Stimulated activated CD4-positive, alpha-beta T cell treated with anti-CD3 and anti-CD28 coated beads, Interleukin-15, amount 100 ng/mL, for 24 hours (primary cell): ENCODE data around the gene KRTAP10-4.
"Not testable (repeated sequence)": the region's sequence is repeated elsewhere in the genome, so short reads cannot be mapped to it uniquely, and the experiment has no call there.

ENCODE experiments used
- DNase-seq: peaks from one replicate; pipeline ENCODE4 v3.0.0-alpha.2; 2020

KRTAP10-4 gene

DNA sequence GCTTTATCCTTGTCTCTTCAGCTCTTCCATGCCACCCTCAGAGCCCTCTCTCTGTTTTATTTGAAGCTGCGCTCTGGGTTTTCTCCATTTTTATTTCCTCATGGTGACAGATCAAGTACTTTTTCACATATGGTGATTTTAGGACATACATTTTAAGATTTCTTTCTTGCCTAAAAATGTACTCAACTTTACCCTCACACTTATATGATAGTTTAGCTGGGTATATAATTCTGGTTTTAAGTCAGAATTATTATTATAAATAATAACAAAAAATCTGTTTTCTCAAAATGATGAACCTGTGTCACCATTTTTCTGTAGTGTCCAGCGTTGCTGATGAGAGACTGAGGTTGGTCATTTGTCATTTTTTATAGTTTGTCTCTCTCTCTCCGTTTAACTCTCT, 7.6 kb downstream of the KRTAP10-4 start:
- no peak for DNase-seq

DNA sequence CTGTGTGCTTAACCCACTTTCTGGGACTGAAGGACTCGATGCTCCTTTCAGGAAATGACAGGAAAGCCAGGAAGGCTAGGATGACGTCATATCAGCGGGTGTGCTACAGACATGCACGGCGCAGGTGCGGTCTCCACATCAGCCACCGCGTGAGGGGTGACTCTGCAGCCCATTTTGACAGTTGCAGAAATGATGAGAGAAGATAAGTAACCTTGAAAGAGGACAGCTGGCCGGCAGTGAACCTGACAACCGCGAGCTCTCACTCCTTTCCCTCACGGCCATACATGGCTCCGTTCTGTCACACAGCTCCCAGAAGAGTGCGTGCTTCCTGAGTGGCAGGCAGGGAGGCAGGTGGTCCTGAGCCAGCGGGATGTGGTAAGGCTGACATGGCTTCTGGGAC, 8.5 kb downstream of the KRTAP10-4 start:
- no peak for DNase-seq

DNA sequence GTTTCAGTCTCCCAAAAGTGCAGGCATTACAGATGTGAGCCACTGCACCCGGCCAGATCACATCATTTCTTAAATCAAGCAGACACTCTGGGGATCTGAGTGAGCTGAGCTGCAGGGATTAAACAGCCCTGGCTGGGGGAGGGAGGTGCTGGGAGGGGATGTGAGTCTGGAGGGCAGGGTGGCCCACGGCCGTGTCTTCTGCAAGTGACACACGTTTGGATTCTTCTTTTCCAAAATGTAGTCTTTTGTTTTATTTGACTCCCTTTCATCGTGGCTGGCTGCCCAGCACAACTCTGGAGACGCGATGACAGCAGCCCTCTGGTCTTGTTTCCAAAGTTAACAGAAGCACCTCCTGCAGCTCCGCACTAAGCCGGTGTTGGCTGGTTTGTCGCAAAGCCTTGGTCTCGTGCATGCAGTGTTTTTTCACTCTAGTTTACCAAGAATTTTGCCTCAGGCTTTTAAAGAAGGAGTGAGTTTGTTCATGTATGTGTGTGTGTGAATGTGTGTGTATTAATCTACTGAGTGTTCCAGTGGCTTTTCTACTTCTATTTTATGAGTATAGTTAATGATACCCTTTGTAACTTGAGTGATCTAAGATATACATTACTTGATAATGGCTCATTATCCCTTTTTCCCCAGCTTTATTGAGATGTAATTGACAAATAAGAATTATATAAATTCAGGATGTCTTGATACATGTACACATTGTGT, 9.7 kb downstream of the KRTAP10-4 start:
- no peak for DNase-seq

DNA sequence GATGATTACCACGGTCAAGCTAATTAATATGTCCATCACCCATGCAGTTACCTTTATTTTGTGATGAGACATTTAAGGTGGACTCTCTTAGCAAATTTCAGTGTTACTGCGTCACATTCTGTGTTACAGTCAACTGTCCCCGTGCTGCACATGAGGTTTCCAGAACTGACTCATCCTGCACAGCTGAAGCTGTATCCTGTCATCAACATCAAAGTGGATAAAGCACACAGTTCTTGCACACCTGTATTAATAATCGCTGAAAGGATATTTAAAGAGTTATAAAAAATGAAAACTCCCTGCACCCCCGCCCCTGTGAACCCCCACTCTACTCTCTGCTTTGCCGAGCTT, 10.2 kb downstream of the KRTAP10-4 start:
- DNase-seq: peak; percentile 36

DNA sequence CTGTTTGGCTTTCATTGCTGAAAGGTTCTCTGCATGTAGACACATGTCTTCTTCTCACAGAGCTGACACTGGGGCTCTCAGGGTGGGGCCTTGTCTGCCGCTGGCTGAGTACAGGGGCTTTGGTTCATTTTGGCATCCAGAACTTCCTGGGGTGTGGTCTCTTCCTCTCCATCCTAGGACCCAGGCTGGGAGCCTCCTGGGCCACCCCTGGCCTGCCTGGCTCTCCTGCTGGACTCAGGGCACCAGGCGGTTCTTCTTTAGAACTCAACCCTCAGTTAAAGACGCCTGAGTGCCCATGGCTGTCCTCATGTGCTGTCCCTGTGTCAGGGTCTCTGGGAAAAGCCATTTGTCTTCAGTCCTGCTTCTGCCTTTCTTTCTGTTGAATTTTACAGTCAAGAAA, 12.4 kb downstream of the KRTAP10-4 start:
- DNase-seq: no peak

DNA sequence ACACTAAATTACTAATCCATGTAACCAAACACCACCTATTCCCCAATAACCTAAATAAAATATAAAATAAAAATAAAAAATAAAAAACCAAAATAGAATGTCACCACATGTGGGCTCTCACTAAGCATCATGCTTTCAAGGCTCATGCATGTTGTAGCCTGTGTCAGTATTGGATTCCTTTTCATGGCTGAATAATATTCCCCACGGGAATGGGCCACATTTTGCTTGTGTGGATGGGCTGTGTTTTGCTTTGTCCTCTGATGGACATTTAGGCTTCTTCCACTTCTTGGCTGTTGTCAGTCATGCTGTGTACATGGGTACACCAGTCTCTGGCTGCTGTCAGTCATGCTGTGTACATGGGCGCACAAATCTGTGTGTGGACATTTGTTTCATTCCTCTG, 15.6 kb downstream of the KRTAP10-4 start:
- no peak for DNase-seq

DNA sequence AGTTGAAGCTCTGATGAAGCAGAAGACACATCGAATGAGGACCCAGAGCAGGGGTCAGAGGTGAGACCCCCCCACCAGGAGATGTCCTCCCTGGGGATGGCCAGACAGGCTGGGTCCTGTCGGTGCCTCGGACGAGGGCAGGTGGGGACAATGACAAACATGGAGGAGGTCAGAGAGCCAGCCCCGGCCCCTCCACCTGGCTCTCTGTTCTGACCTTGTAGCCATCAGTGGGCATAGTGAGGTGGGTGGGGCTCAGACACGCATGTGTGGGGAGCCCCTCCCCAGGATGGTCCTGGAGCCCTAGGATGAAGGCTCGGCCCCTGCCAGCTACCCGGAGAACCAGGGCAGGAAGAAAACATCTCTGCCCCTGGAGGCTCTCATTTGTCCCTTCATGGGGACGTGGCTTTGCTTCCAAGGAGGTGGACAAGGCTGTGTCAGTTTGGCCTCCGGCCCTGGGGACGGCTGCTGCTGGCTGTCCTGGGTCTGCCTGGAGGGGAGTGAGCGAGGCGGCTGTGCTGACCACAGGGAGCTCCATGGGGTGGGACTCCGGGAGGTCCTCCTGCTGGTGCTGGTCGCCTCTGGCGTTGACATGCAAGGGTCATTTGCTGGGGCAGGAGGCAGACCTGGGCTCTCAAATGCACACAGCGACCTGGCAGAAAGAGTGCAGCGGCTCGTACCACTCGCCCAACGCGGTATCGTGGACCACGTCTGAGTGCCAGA, 16.2 kb downstream of the KRTAP10-4 start:
- no peak for DNase-seq

DNA sequence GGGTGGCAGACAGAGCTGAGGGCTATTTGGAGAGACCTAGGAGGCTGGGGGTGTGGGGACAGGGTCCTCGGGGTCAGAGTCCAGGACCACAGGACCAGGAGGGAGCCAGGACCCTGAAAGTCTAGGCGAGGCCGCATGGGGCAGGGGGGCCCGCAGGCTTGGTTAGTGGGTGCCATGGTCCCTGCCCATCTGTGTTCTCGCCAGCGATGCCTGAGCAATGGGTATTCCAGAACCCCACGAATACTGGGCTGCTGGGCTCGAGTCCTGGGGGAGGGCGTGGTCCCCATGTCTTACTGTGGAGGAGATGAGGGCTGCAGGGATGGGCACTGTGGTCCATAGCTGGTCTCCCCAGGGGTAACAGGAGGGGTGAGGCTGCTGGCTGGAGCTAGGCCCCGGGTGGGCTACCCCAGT, 16.8 kb downstream of the KRTAP10-4 start:
- no peak for DNase-seq

DNA sequence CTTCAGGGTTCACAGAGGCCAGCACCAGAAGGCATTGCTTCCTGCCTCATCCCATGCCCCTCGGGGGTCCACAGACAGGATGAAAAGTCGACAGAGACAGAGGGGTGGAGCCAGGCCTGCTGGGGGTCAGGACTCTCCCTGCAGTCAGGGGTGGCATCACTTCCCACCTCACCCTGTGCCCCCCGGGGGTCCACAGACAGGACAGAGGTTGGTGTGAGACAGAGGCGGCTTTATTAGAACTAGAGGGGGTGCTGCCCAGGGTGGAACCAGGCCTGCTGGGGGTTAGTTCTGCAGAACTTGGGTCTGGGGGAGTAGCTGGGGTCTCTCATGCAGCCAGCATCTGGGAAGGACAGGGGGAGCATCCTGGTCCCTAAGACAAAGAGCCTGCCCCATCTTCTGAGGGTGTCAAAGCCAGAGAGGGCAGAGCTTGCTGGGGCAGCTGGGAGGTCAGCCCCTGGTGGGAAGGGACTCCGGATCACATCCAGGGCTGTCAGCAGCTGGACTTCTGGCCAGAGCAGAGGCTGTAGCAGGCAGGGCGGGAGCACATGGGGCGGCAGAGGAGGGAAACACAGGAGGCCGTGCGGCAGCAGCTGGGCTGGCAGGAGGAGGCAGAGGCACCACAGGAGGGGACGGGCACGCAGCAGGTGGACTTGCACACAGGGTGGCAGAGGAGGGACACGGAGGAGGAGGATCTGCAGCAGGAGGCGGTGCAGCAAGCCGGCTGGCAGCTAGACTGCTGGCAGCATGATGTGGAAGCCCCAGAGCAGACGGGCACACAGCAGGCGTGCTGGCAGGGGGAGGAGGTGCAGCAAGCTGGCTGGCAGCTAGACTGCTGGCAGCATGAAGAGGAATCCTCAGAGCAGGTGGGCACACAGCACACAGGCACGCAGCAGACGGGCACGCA, 17.6 kb downstream of the KRTAP10-4 start:
- not testable (repeated sequence) for DNase-seq

DNA sequence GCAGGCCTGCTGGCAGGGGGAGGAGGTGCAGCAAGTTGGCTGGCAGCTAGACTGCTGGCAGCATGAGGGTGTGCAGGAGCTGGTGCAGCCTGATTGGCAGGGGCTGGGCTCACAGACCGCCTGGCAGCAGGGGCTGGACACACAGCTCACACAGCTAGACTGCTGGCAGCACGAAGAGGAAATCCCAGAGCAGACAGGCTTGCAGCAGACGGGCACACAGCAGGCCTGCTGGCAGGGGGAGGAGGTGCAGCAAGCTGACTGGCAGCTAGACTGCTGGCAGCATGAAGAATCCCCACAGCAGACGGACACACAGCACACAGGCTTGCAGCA, 18.2 kb downstream of the KRTAP10-4 start:
- DNase-seq: not testable (repeated sequence)

DNA sequence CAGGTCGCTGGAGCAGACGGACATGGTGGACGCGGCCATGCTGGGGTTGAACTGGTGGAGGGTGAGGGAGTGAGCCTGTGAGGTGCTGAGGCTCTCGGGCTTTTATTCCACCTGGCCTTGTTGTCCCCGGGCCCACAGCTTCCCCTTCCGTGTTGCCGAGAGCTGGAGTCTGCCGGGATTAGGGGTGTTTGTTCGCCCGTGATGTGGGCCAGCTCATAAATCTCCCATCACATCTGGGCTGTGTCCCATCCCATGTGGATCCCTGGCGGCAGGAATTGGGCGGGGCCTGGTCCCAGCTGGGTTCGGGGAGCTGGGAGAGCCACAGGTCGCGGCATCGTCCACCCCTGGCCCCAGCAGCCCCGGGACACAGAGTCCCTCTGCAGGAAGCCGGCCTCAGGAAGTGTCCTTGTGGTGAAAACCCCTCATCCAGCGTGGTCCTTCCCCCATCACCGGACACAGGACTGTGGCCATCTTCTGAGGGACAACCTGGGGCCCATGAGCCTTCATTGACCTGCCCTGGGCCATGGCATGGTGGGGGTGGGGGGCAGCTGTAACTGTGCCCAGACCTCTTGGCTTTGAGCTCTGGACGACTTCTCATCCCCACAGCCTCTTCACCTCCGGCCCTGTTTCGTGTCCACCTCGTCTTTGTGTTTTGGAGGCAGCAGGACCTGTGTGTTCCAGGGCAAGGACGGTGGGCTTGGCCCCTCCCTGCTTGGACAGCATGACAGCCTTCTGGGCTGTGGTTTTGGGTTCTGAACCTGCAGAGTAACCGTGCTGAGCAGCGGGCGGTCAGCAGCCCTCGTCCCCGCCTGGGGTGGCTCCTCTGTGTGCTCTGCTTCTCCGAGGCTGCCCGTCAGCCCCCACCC, 19.1 kb downstream of the KRTAP10-4 start, which contains the start of gene KRTAP10-6:
KRTAP10-6 (minus strand) TSS at position 60 of the 866 bp plus-strand sequence; CDS start at position 39, 21 bp downstream.
- DNase-seq: no peak

DNA sequence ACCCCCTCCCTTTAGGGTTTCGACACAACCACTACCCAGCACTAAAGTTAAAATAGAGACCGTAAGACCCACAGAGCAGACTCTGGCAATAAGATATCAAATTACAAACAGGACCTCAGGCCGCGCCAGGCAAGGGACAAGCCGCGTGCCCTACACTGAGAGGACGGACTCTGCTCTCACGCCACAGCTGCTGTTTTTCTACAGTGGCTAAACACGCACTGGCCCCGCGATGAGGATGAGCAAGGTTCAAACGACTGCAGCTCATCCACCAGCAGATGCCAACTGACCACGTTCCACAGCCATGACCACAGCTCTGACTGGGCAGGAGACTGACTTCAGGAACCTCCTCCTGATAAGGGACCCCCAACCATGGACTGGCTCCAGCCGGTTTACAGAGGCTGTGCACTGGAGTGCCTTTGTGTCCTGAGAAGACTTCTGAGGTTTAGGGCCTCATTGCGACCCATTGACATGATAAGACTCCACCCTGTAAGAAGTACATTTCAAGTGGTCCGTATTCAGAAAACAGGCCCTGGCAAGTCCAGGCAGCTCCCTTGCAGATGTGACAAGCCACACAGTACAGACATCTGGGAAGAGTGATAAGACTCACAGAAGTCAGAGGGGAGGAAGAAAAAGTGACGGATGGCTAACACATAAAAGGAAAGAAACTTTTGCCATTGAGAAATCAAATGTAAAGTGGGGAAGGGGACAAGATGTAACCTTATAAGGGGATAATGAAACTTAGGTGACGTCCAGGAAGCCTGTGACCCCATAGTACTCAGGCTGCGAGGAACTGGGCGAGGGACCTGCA, 20.3 kb downstream of the KRTAP10-4 start:
- no peak for DNase-seq

DNA sequence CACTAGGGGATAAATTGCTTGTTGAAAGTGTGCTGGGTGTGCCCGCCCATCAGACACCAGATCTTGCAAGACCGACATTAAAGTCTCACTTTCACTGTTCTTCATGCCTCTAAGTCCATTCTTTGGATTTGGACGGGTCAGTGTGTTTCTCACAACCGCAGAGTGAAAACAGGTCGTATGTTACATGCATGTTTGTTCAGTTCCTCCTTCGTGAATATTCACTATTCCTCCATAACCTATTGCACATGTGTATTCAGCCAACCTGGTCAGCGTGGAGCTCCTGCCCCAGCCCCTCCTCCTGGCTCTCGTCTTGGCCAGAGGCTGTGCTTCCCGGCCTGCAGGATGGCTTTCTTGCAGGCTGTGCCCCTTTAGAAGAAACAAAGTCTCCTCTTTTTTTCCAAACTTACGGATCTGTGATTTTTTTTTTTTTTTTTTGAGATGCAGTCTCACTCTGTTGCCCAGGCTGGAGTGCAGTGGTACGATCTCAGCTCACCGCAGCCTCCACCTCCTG, 20.9 kb downstream of the KRTAP10-4 start:
- no peak for DNase-seq

DNA sequence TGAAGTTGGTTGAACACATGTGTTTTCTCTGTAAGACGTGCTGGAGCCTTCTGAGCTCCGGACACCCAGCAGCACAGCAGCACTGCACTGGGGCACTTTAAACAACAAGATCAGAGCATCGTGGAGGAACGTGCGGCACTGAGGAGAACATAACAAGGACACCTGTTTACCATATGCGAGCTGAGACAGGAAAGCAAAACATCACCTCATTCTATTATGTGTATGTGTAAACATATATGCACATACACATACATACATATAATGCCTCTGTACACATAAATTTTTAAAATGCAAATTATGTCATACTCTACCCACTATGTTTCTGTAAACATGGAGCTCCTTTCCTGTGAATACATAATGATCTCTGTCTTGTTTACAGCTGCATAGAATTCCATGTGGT, 22.0 kb downstream of the KRTAP10-4 start:
- no peak for DNase-seq

DNA sequence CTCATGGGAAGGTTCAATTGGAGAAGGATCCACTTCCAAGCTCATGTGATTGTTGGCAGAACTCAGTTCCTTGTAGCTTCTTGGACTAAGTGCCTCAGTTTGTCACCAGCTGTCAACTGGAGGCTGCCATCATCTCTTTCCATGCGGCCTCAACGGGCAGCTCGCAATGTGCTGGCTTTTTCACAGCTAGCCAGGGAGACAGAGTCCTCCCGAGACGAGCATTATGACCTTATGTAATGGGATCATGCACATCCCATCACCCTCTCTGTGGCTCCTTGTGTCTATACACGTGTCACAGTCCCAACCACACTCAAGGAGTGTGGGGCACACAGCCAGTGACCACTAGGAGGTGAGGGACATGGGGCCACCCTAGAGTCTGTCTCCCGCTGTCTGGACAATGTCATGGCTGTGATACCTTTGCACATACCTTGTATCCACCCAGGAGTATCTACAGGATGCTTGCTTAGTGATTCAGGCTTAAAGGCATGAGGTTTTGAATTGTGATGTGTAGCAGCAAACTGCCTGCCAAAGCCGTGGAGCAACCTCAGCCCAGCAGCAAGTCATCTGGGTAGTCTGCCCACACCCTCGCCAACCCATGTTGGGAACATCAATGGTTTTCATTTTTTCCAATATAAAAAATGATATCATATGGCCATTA, 22.7 kb downstream of the KRTAP10-4 start:
- DNase-seq: no peak

DNA sequence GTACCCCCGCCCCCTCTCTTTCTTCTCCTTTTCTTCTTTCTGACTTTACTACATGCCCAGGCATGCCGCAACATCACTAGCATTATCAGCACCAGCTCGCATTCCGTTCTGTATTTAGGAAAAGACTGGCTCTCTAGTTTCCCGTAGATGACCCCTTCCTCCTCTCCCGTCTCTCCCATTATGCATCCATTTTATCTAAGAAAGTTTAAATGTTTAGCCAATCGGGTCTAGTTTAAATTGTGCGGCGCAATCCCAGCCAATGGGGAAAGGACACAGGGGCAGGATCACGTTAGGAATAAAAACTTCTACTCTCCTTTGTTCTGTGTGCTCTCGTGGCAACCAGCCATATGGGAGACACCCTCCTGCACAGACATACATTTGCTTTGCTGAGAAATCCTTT, 24.5 kb downstream of the KRTAP10-4 start:
- no peak for DNase-seq

DNA sequence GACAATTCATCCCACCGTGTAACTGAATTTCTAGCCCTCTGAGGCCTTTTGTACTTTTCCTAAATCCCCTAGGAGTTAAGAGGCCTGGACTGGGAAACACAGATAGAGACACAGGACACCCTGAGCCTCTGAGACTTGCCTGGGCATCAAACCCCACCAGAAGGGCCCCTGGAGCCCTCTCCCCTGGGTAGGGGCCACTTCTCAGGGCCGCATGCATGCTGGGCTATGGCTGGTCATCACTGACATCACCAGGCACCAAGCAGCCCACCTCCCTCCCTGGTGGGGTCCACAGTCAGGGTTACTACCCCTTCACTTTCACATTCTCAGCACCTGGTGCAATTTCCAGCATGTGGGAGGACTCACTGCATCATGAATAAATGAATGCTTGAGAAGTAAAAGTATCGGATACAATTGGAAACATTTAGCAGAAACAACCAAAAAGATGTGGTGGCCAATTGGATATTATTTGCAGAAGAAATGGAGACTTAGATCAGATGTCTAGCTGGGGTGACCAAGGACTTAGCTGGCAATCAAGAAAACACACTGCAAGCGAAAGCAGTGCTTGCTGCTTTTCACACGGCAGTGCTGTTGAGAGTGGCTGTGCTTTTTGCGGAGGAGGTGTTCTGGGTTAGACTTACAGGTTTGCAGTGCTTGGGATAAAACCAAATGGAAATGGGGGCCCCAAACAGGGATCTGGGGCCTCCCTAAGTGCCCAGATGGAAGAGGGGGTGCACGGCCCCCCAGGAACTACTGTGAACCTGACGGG, 25.9 kb downstream of the KRTAP10-4 start:
- DNase-seq: no peak

DNA sequence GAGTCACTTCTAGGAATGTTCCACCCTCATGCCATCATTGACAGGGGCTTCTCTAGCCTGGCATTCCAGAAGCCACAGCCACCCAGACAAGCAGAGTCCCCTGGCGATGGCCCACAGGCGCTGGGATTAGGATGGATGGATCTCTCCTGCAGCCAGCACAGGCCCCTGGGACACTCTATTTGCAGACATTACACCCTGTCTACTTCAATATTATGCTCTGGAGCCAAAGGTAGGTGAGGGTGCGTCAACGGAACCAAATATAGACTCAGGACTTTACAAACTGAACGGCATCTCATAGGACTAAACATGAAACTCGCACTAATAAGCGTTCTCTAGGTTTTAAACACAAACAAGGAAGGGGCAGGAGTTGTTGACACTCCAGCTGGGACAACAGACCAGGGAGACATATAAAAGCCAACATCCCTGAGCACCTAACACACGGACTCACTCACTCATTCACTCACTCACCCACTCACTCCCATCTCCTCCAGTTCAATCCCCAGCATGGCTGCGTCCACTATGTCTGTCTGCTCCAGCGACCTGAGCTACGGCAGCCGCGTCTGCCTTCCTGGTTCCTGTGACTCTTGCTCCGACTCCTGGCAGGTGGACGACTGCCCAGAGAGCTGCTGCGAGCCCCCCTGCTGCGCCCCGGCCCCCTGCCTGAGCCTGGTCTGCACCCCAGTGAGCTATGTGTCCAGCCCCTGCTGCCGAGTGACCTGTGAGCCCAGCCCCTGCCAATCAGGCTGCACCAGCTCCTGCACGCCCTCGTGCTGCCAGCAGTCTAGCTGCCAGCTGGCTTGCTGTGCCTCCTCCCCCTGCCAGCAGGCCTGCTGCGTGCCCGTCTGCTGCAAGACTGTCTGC, 26.8 kb downstream of the KRTAP10-4 start, which contains the start of gene KRTAP10-7:
KRTAP10-7 (plus strand) TSS at position 480 of the 861 bp plus-strand sequence; CDS start at position 505, 25 bp downstream.
- DNase-seq: not testable (repeated sequence)

DNA sequence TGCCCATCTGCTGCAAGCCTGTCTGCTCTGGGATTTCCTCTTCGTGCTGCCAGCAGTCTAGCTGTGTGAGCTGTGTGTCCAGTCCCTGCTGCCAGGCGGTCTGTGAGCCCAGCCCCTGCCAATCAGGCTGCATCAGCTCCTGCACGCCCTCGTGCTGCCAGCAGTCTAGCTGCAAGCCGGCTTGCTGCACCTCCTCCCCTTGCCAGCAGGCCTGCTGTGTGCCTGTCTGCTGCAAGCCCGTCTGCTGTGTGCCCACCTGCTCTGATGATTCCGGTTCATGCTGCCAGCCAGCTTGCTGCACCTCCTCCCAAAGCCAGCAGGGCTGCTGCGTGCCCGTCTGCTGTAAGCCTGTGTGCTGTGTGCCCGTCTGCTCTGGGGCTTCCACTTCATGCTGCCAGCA, 27.6 kb downstream of the KRTAP10-4 start:
- not testable (repeated sequence) for DNase-seq
